Neural cell (in vitro differentiated cells): ENCODE results near the gene ABI2. TPM values are rescaled to one million over a fixed set of nuclear protein-coding genes. Genes with fewer than 3 reads are reported as not detected.

Experiments
- H2AFZ ChIP-seq: fragments of 200-600, 300-800 bp; sonication (generic), shearing (Covaris generic); 2 replicates; pipeline ENCODE4 v1.6.0; 2014; ENCODE audit warnings: low read depth, mild to moderate bottlenecking, antibody characterized with exemption, low read length, moderate library complexity
- H3F3A ChIP-seq: fragments of 200-600 bp; shearing (Covaris generic); 2 replicates; pipeline ENCODE4 v1.6.1; 2016; ENCODE audit warnings: mild to moderate bottlenecking, moderate library complexity, mixed read lengths, antibody characterized with exemption, low read length; ENCODE audit not compliant: insufficient read depth, poor library complexity, severe bottlenecking
- H3K27ac ChIP-seq: fragments of 200-600, 300-800 bp; sonication (generic), shearing (Covaris generic); 2 replicates; pipeline ENCODE4 v1.5.1; 2014; ENCODE audit warnings: mild to moderate bottlenecking, low read length, moderate library complexity
- H3K27me3 ChIP-seq: fragments of 300-800, 200-600 bp; sonication (generic), shearing (Covaris generic); 2 replicates; pipeline ENCODE4 v1.6.0; 2014; ENCODE audit warnings: mild to moderate bottlenecking, low read depth, low read length, moderate library complexity; ENCODE audit not compliant: insufficient read depth
- H3K36me3 ChIP-seq: fragments of 300-800, 200-600 bp; sonication (generic), shearing (Covaris generic); 2 replicates; pipeline ENCODE4 v1.5.1; 2014; ENCODE audit warnings: mild to moderate bottlenecking, antibody characterized with exemption, low read length, moderate library complexity; ENCODE audit not compliant: insufficient read depth
- H3K4me2 ChIP-seq: fragments of 300-800, 200-600 bp; sonication (generic), shearing (Covaris generic); 2 replicates; pipeline ENCODE4 v1.6.0; 2014; ENCODE audit warnings: mild to moderate bottlenecking, low read length
- H3K4me3 ChIP-seq: fragments of 300-800, 200-600 bp; sonication (generic), shearing (Covaris generic); 2 replicates; pipeline ENCODE4 v1.5.1; 2014; ENCODE audit warnings: mild to moderate bottlenecking, low read length, moderate library complexity
- H3K79me2 ChIP-seq: fragments of 200-600 bp; shearing (Covaris generic); replicated peaks from 2 replicates; pipeline ENCODE4 v1.6.0; 2014; ENCODE audit warnings: mild to moderate bottlenecking, low read length, moderate library complexity; ENCODE audit not compliant: insufficient read depth
- H3K9ac ChIP-seq: fragments of 300-800, 200-600 bp; sonication (generic), shearing (Covaris generic); 2 replicates; pipeline ENCODE4 v1.6.1; 2016; ENCODE audit warnings: mild to moderate bottlenecking, low read length, mixed read lengths
- H3K9me2 ChIP-seq: fragments of 200-600 bp; shearing (Covaris generic); 2 replicates; pipeline ENCODE4 v1.6.1; 2016; ENCODE audit warnings: mild to moderate bottlenecking, low read length, mixed read lengths; ENCODE audit not compliant: insufficient read depth
- H3K9me3 ChIP-seq: fragments of 200-600, 300-800 bp; sonication (generic), shearing (Covaris generic); 2 replicates; pipeline ENCODE4 v1.6.1; 2016; ENCODE audit warnings: mild to moderate bottlenecking, mixed run types, low read length, moderate library complexity, mixed read lengths
- H4K20me1 ChIP-seq: fragments of 200-600 bp; shearing (Covaris generic); 2 replicates; pipeline ENCODE4 v1.6.1; 2016; ENCODE audit warnings: mild to moderate bottlenecking, mixed run types; ENCODE audit not compliant: insufficient read depth
- EP300 ChIP-seq: fragments of 450-650 bp; conservative IDR thresholded peaks from 2 replicates; pipeline ENCODE4 v1.6.1; 2014; ENCODE audit warnings: antibody characterized with exemption, mild to moderate bottlenecking, moderate library complexity; ENCODE audit not compliant: poor library complexity, severe bottlenecking
- EZH2 ChIP-seq: fragments of 200-600, 300-800 bp; shearing (Covaris generic), sonication (generic); IDR thresholded peaks from 2 replicates; pipeline ENCODE4 v1.6.1; 2014; ENCODE audit warnings: antibody characterized with exemption, low read length, borderline replicate concordance, mild to moderate bottlenecking; ENCODE audit not compliant: insufficient read depth, poor library complexity, severe bottlenecking
- MXI1 ChIP-seq: fragments of 450-650 bp; conservative IDR thresholded peaks from 2 replicates; pipeline ENCODE4 v1.6.1; 2014; ENCODE audit warnings: antibody characterized with exemption, mild to moderate bottlenecking; ENCODE audit not compliant: poor library complexity, severe bottlenecking
- POLR2AphosphoS5 ChIP-seq: IDR thresholded peaks from 2 replicates; pipeline ENCODE4 v1.6.1; 2012
- RAD21 ChIP-seq: fragments of 450-650 bp; conservative IDR thresholded peaks from 2 replicates; pipeline ENCODE4 v1.6.1; 2014; ENCODE audit warnings: antibody characterized with exemption, mild to moderate bottlenecking, moderate library complexity
- SMC3 ChIP-seq: fragments of 450-650 bp; conservative IDR thresholded peaks from 2 replicates; pipeline ENCODE4 v1.6.1; 2014; ENCODE audit warnings: antibody characterized with exemption, mild to moderate bottlenecking, moderate library complexity; ENCODE audit not compliant: poor library complexity
- TAF1 ChIP-seq: IDR thresholded peaks from 2 replicates; pipeline ENCODE4 v1.6.1; 2012; ENCODE audit warnings: low read depth
- polyA plus RNA-seq: library from polyadenylated mRNA; depleted of rRNA; stranded (reverse); fragments of >200 nt; gene quantifications from 2 replicates; pipeline ENCODE4 v1.2.3, GENCODE V29; 2014
- TF ChIP-seq, protein P1 (sequence below): IDR thresholded peaks from 2 replicates; pipeline ENCODE4 v1.6.1; 2012; ENCODE audit warnings: borderline replicate concordance
- TF ChIP-seq, protein P2 (sequence below): fragments of 450-650 bp; IDR thresholded peaks from 2 replicates; pipeline ENCODE4 v1.5.1; 2014; ENCODE audit warnings: antibody characterized with exemption, mild to moderate bottlenecking, moderate library complexity; ENCODE audit not compliant: poor library complexity, severe bottlenecking

ABI2 gene
- polyA plus RNA-seq, 1 donor from 2014 or later = 128 TPM

DNA sequence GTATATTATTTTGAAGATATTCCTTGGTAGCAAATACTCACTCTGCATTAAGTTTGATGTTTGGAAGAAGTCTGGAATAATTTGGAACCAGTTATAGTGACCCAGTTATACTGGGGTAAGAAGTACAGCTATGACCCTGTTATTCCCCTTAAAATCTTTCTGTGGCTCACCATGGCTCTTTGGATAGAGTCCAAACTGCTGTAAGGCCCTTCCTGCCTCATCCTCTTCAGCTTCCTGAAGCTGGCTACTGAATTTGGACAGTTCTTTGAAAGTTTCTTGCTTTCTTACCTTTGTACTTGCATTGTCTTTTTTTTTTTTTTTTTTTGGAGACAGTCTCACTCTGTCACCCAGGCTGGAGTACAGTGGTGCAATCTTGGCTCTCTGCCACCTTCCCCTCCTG is 85.6 kb downstream of the ABI2 start:
- no peak overlapping the region for H3K27ac ChIP-seq
- no peak overlapping the region for H3K9ac ChIP-seq
- H3K4me3 ChIP-seq = no peak overlapping the region
- H4K20me1 ChIP-seq = no peaks in the 10 kb centered on the region
- no peak overlapping the region for H3K4me2 ChIP-seq
- H3K9me3 ChIP-seq = no peaks in the 10 kb centered on the region
- TF ChIP-seq TAF1 (no peak), SMC3 (no peak), MXI1 (no peak), POLR2AphosphoS5 (no peak), RAD21 (no peak), EP300 (no peak), EZH2 (no peak)
- TF ChIP-seq, protein P1, sequence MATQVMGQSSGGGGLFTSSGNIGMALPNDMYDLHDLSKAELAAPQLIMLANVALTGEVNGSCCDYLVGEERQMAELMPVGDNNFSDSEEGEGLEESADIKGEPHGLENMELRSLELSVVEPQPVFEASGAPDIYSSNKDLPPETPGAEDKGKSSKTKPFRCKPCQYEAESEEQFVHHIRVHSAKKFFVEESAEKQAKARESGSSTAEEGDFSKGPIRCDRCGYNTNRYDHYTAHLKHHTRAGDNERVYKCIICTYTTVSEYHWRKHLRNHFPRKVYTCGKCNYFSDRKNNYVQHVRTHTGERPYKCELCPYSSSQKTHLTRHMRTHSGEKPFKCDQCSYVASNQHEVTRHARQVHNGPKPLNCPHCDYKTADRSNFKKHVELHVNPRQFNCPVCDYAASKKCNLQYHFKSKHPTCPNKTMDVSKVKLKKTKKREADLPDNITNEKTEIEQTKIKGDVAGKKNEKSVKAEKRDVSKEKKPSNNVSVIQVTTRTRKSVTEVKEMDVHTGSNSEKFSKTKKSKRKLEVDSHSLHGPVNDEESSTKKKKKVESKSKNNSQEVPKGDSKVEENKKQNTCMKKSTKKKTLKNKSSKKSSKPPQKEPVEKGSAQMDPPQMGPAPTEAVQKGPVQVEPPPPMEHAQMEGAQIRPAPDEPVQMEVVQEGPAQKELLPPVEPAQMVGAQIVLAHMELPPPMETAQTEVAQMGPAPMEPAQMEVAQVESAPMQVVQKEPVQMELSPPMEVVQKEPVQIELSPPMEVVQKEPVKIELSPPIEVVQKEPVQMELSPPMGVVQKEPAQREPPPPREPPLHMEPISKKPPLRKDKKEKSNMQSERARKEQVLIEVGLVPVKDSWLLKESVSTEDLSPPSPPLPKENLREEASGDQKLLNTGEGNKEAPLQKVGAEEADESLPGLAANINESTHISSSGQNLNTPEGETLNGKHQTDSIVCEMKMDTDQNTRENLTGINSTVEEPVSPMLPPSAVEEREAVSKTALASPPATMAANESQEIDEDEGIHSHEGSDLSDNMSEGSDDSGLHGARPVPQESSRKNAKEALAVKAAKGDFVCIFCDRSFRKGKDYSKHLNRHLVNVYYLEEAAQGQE = no peak
- TF ChIP-seq, protein P2, sequence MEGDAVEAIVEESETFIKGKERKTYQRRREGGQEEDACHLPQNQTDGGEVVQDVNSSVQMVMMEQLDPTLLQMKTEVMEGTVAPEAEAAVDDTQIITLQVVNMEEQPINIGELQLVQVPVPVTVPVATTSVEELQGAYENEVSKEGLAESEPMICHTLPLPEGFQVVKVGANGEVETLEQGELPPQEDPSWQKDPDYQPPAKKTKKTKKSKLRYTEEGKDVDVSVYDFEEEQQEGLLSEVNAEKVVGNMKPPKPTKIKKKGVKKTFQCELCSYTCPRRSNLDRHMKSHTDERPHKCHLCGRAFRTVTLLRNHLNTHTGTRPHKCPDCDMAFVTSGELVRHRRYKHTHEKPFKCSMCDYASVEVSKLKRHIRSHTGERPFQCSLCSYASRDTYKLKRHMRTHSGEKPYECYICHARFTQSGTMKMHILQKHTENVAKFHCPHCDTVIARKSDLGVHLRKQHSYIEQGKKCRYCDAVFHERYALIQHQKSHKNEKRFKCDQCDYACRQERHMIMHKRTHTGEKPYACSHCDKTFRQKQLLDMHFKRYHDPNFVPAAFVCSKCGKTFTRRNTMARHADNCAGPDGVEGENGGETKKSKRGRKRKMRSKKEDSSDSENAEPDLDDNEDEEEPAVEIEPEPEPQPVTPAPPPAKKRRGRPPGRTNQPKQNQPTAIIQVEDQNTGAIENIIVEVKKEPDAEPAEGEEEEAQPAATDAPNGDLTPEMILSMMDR = no peak
- H3K27me3 ChIP-seq = no peaks in the 10 kb centered on the region
- H3K9me2 ChIP-seq = no peaks in the 10 kb centered on the region
- no peaks in the 10 kb centered on the region for H3F3A ChIP-seq
- H2AFZ ChIP-seq = no peak overlapping the region
- peaks cover 20% of the 10 kb centered on the region for H3K36me3 ChIP-seq
- H3K79me2 ChIP-seq = no peaks in the 10 kb centered on the region

DNA sequence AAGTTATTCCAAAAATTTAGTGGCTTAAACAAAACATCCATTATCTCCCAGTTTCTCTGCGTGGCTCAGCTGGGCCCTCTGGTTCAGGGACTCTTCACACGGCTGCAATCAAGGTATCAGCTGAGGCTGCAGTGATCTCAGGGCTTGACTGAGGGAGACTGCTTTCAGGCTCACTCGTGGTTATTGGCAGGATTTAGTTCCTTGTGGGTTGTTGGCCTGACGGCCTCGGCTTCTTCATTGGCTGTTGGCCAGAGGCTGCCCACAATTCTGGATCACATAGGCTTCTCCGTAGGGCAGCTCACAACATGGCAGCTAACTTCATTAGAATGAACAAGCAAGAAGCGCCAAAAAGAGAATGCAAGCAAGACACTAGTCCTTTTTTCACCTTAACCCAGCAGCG is 90.1 kb downstream of the ABI2 start:
- Histone ChIP-seq H3K27ac (no peak overlapping the region), H3K9ac (no peak overlapping the region), H3K36me3 (peaks cover 16% of the 10 kb centered on the region), H2AFZ (no peak overlapping the region), H3K9me3 (no peaks in the 10 kb centered on the region), H3K79me2 (no peaks in the 10 kb centered on the region), H3F3A (no peaks in the 10 kb centered on the region), H4K20me1 (no peaks in the 10 kb centered on the region), H3K9me2 (no peaks in the 10 kb centered on the region), H3K4me3 (no peak overlapping the region), H3K4me2 (no peak overlapping the region), H3K27me3 (no peaks in the 10 kb centered on the region)
- TF ChIP-seq, protein P2 = no peak
- TF ChIP-seq MXI1 = no peak
- TF ChIP-seq, protein P1 = no peak
- TF ChIP-seq EP300 = no peak
- TF ChIP-seq RAD21 = no peak
- TF ChIP-seq SMC3 = no peak
